Peyer's patch (tissue), 4 donors: Measurements from ENCODE around the gene LHB.
"Not testable (repeated sequence)": the region's sequence is repeated elsewhere in the genome, so short reads cannot be mapped to it uniquely, and the experiment has no call there.

ENCODE experiments used
- POLR2A ChIP-seq, 2 donors: fragments of 450-650 bp; IDR thresholded peaks; one replicate each; pipeline ENCODE4 v1.5.1; 2017; ENCODE audit warnings: antibody characterized with exemption in 2 of 2, mild to moderate bottlenecking in 2 of 2, moderate library complexity in 2 of 2
- TF ChIP-seq, protein P1 (sequence below), 6 experiments: fragments of 450-650 bp in 4 of 6; fragments of 200-600 bp in 2 of 6; sonication (generic) in 1 of 6; IDR thresholded peaks; one replicate each; pipeline ENCODE4 v1.5.1; 2017 to 2019; ENCODE audit warnings: antibody characterized with exemption in 6 of 6, mild to moderate bottlenecking in 3 of 6, moderate library complexity in 1 of 6

DNA sequence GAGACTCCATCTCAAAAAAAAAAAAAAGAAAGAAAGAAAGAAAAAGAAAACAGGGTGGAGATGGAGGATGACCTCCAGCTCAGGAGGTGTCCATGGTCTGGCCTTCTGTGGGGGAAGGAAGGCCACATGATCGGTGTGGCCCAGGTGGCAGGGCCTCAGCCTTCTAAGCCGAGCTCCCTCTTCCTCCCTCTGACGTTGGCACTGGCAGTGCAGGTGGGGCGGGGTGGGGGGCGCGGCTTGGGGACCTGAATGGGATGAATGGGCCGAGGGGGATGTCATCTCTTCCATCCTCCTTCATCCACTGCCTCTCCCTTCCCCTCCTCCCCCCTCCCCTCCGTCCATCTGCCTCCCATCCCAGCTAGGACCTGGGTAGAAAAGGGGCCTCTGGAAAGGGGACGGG lies 22.8 kb upstream of the LHB start:
- TF ChIP-seq, protein P1, sequence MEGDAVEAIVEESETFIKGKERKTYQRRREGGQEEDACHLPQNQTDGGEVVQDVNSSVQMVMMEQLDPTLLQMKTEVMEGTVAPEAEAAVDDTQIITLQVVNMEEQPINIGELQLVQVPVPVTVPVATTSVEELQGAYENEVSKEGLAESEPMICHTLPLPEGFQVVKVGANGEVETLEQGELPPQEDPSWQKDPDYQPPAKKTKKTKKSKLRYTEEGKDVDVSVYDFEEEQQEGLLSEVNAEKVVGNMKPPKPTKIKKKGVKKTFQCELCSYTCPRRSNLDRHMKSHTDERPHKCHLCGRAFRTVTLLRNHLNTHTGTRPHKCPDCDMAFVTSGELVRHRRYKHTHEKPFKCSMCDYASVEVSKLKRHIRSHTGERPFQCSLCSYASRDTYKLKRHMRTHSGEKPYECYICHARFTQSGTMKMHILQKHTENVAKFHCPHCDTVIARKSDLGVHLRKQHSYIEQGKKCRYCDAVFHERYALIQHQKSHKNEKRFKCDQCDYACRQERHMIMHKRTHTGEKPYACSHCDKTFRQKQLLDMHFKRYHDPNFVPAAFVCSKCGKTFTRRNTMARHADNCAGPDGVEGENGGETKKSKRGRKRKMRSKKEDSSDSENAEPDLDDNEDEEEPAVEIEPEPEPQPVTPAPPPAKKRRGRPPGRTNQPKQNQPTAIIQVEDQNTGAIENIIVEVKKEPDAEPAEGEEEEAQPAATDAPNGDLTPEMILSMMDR (IDR thresholded peaks at IDR 0.05), result not testable (repeated sequence)
- TF ChIP-seq POLR2A (IDR thresholded peaks at IDR 0.05), result not testable (repeated sequence)
